K562 (cell line): Measurements from ENCODE around the gene AP5Z1. TPM values are rescaled to one million over a fixed set of nuclear protein-coding genes. Genes with fewer than 3 reads are reported as not detected.

Experiments
- ATAC-seq: fragments of 200-7000 bp; cut with Tn5 transposase; 3 replicates; pipeline ENCODE4 v1.9.1; 2020; ENCODE audit warnings: moderate library complexity
- BruUV-seq: library from RNA; stranded (reverse); fragments of 400-500 nt; replicated peaks from 2 replicates; lab custom pipeline; 2021; lab: Mats Ljungman, UMichigan
- CTCF ChIA-PET: fragments of 300-600 bp; formaldehyde crosslinking; extraction: SDS; loops from one replicate; lab custom pipeline; 2021; ENCODE audit warnings: low intra/inter-chr PET ratio; lab: Yijun Ruan, JAX
- POLR2A ChIA-PET: fragments of 300-600, 350-650 bp; sonication (Branson Sonifier 250); formaldehyde crosslinking; extraction: SDS; loops from one replicate; lab custom pipeline; 2021; ENCODE audit warnings: antibody characterized with exemption, inconsistent platforms; lab: Yijun Ruan, JAX
- DNase-seq, 4 experiments: peaks; one replicate each; pipeline versions ENCODE4 v3.0.0 to v3.0.0-alpha.2; 2011 to 2018; ENCODE audit warnings: low spot score in 3 of 4, mixed read lengths in 3 of 4; ENCODE audit errors: extremely low read depth in 1 of 4
- FAIRE-seq: peaks from 2 replicates; lab custom pipeline; 2011; peaks lifted over from hg19 to GRCh38; lab: Jason Lieb, UNC
- H2AFZ ChIP-seq: 2 replicates; pipeline ENCODE4 v1.6.0; 2011; ENCODE audit warnings: low read depth, low read length, control low read depth, inconsistent platforms
- H3K27ac ChIP-seq: fragments of 200-600 bp; 3 replicates; pipeline ENCODE4 v1.8.0; 2011; ENCODE audit warnings: low read depth, mild to moderate bottlenecking, control low read depth, inconsistent platforms, low read length, moderate library complexity, mixed read lengths; ENCODE audit errors: extremely low read depth
- H3K27me3 ChIP-seq, 2 experiments: fragments of 300-600 bp in 1 of 2; 2 replicates in 1 of 2; 3 replicates in 1 of 2; pipeline versions ENCODE4 v1.6.0 to v1.8.0; 2011; ENCODE audit warnings: inconsistent platforms in 2 of 2, low read length in 2 of 2, mild to moderate bottlenecking in 1 of 2, mixed read lengths in 1 of 2, moderate library complexity in 1 of 2; ENCODE audit not compliant: control insufficient read depth in 2 of 2, insufficient read depth in 2 of 2
- H3K36me3 ChIP-seq: fragments of 300-600 bp; 3 replicates; pipeline ENCODE4 v1.8.0; 2011; ENCODE audit warnings: mild to moderate bottlenecking, low read length, inconsistent platforms; ENCODE audit not compliant: control insufficient read depth, insufficient read depth
- H3K4me1 ChIP-seq, 2 experiments: fragments of 200-600 bp in 1 of 2; replicated peaks in 1 of 2; 2 replicates in 1 of 2; 3 replicates in 1 of 2; pipeline versions ENCODE4 v1.5.1 to v1.8.0; 2011; ENCODE audit warnings: inconsistent platforms in 2 of 2, low read length in 2 of 2, mild to moderate bottlenecking in 1 of 2, mixed read lengths in 1 of 2, moderate library complexity in 1 of 2; ENCODE audit not compliant: control insufficient read depth in 2 of 2, insufficient read depth in 2 of 2
- H3K4me2 ChIP-seq: 2 replicates; pipeline ENCODE4 v1.6.1; 2011; ENCODE audit warnings: low read length, control low read depth, inconsistent platforms, mixed read lengths; ENCODE audit not compliant: insufficient read depth
- H3K4me3 ChIP-seq: fragments of 200-600 bp; sonication (generic), shearing (Covaris generic); 2 replicates; pipeline ENCODE4 v1.5.1; 2016; ENCODE audit warnings: control low read depth, inconsistent platforms
- H3K79me2 ChIP-seq: fragments of 200-600 bp; 3 replicates; pipeline ENCODE4 v1.8.0; 2011; ENCODE audit warnings: low read length, inconsistent platforms; ENCODE audit not compliant: control insufficient read depth, insufficient read depth
- H3K9ac ChIP-seq, 2 experiments: 2 replicates each; pipeline versions ENCODE4 v1.6.0 to v1.6.1; 2011; ENCODE audit warnings: low read depth in 2 of 2, low read length in 2 of 2, control low read depth in 1 of 2, inconsistent platforms in 1 of 2, mild to moderate bottlenecking in 1 of 2, mixed read lengths in 1 of 2; ENCODE audit not compliant: insufficient read depth in 1 of 2
- H3K9me1 ChIP-seq: one replicate; pipeline ENCODE4 v1.6.0; 2011; ENCODE audit warnings: inconsistent platforms, mild to moderate bottlenecking, low read length, moderate library complexity; ENCODE audit not compliant: control insufficient read depth, insufficient read depth
- H3K9me3 ChIP-seq: replicated peaks from 2 replicates; pipeline ENCODE4 v1.5.1; 2011; ENCODE audit warnings: low read depth, low read length, inconsistent platforms; ENCODE audit not compliant: control insufficient read depth, insufficient read depth
- H4K20me1 ChIP-seq: replicated peaks from 2 replicates; pipeline ENCODE4 v1.6.1; 2011; ENCODE audit warnings: low read length, inconsistent platforms, mixed read lengths; ENCODE audit not compliant: control insufficient read depth, insufficient read depth
- CBFA2T2 ChIP-seq: fragments of 450-650 bp; conservative IDR thresholded peaks from 2 replicates; pipeline ENCODE4 v1.6.1; 2017; ENCODE audit warnings: mild to moderate bottlenecking
- CBFA2T3 ChIP-seq: fragments of 450-650 bp; IDR thresholded peaks from 2 replicates; pipeline ENCODE4 v1.6.1; 2017
- L3MBTL2 ChIP-seq: fragments of 450-650 bp; IDR thresholded peaks from 2 replicates; pipeline ENCODE4 v1.6.1; 2016; ENCODE audit warnings: mild to moderate bottlenecking, moderate library complexity
- LARP7 ChIP-seq: fragments of 450-650 bp; IDR thresholded peaks from 2 replicates; pipeline ENCODE4 v1.6.1; 2016
- WGBS: fragments of 100-300 bp; shearing (Covaris generic); methylation state at CpG from one replicate; pipeline ENCODE4 v1.1.6; 2016; ENCODE audit warnings: low coverage, mixed read lengths; ENCODE audit not compliant: insufficient coverage; ENCODE audit errors: missing lambda C conversion rate; 5-methylcytosine and 5-hydroxymethylcytosine counted together
- in situ Hi-C: fragments of 300-500 bp; cut with MboI; formaldehyde crosslinking; loops from 4 replicates; pipeline ENCODE4 v1.15.0; 2018; ENCODE audit warnings: inconsistent platforms, mixed read lengths
- intact Hi-C: fragments of 100-400 bp; cut with micrococcal nuclease; formaldehyde crosslinking; loops from 2 replicates; pipeline ENCODE4 v1.14.2; 2022
- polyA plus RNA-seq, 8 experiments: library from polyadenylated mRNA; depleted of rRNA in 4 of 8; stranded (reverse) in 5 of 8; unstranded in 3 of 8; fragments of >200 nt; fragmentation: Nextera tagmentation in 2 of 8; fragmentation: Illumina TruSeq in 1 of 8; extraction: Ambion mirVana in 2 of 8; extraction: Trizol in 1 of 8; gene quantifications; 2 replicates each; pipeline versions ENCODE4 v1.2.1 to v1.2.3, GENCODE V29; 2011 to 2014; ENCODE audit warnings: inconsistent platforms in 1 of 8, missing spikeins in 1 of 8
- total RNA-seq, 7 experiments: library from RNA; depleted of rRNA in 6 of 7; stranded (reverse); fragments of >200 nt in 6 of 7; fragmentation: Illumina TruSeq in 2 of 7; extraction: Trizol in 2 of 7; gene quantifications; 2 replicates each; pipeline versions ENCODE4 v1.2.1 to v1.2.3, GENCODE V29; 2011 to 2021; ENCODE audit warnings: low replicate concordance in 1 of 7
- TF ChIP-seq, protein P1 (sequence below): fragments of 250-450 bp; sonication (Bioruptor Pico); IDR thresholded peaks from 2 replicates; pipeline ENCODE4 v1.5.0; 2021; ENCODE audit warnings: mild to moderate bottlenecking, borderline replicate concordance
- TF ChIP-seq, protein P2 (sequence below): sonication (generic); formaldehyde crosslinking; IDR thresholded peaks from 2 replicates; pipeline ENCODE4 v1.8.0; 2022; ENCODE audit warnings: missing genetic modification reagents, mild to moderate bottlenecking, moderate library complexity, borderline replicate concordance

AP5Z1 gene
- total and polyA plus RNA-seq, 9 of the 15 experiments (the other 6 are each of a cell fraction or from before 2014, with no cell fraction given), result 0.06 to 31.1 (median 6.4) TPM

DNA sequence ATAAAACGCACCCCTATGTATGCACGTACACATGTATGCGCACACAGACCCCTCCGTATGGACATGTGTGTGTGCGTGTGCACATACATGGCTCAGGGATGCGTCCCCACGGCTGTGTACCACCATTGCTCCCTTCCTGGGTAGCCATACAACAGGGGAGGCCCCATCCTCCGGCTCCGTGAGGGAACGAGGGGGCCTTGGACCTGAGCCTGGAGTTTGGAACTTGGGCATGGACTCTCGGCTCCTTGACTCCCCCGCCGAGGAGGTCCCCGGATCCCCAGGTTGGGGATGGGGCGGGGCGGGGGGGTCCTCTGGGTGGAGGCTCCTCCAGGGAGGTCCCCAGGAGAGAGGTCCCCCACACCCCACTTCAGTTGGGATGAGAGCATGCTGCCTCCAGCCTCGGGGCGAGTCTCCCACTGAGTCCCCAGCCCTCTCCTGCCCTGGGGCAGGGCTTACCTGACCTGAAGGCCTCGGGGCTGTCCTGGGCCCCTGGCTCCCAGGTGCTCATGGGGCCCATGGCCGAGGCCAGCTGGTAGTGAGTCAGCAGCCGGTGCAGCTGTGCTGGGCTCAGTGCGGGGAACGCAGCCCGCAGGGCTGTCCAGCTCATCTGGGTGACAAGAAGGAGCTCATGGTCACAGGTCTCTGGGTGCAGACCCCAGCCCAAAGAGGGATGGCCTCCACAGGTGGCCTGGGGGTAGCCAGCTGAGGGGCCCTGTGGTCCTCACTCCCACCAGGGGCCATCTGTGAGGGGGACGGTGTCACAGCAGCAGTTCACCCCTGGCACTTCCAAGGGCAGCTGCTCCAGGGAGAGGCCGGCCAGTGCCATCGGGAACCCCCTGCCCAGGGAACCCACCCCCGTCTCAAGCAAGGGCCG, 29.9 kb downstream of the AP5Z1 start:
- ChIA-PET POLR2A (no interaction called here), CTCF (interaction anchor here (0.7 kb wide), 1 partner anchor 1719 kb away, joined by 3 read pairs; no protein-coding TSS in a partner anchor)
- Histone ChIP-seq H3K9me1 (no peaks in the 10 kb centered on the region), H3K4me2 (no peak overlapping the region), H3K79me2 (no peaks in the 10 kb centered on the region), H3K36me3 (no peaks in the 10 kb centered on the region), H2AFZ (no peak overlapping the region), H3K9me3 (no peaks in the 10 kb centered on the region), H3K27ac (no peak overlapping the region), H3K4me1 (peaks cover 0 to 33% of the 10 kb centered on the region in 2 experiments; a peak in 2 of 5 replicates), H3K27me3 (peaks cover 0 to 4% of the 10 kb centered on the region in 2 experiments; a peak in 2 of 5 replicates), H4K20me1 (0 out of 2 replicates have a peak, but pooled peaks cover 8% of the 10 kb centered on the region), H3K4me3 (no peak overlapping the region), H3K9ac (peak overlapping the region in 1 of 2 experiments; percentile 52; a peak in 1 of 4 replicates)
- TF ChIP-seq LARP7, result no peak
- TF ChIP-seq, protein P1, sequence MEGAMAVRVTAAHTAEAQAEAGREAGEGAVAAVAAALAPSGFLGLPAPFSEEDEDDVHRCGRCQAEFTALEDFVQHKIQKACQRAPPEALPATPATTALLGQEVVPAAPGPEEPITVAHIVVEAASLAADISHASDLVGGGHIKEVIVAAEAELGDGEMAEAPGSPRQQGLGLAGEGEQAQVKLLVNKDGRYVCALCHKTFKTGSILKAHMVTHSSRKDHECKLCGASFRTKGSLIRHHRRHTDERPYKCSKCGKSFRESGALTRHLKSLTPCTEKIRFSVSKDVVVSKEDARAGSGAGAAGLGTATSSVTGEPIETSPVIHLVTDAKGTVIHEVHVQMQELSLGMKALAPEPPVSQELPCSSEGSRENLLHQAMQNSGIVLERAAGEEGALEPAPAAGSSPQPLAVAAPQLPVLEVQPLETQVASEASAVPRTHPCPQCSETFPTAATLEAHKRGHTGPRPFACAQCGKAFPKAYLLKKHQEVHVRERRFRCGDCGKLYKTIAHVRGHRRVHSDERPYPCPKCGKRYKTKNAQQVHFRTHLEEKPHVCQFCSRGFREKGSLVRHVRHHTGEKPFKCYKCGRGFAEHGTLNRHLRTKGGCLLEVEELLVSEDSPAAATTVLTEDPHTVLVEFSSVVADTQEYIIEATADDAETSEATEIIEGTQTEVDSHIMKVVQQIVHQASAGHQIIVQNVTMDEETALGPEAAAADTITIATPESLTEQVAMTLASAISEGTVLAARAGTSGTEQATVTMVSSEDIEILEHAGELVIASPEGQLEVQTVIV, result no peak
- TF ChIP-seq CBFA2T2, result peak; percentile 54; the same call in 1 of the 2 replicates
- TF ChIP-seq CBFA2T3, result peak; percentile 36; the same call in 1 of the 2 replicates
- TF ChIP-seq, protein P2, sequence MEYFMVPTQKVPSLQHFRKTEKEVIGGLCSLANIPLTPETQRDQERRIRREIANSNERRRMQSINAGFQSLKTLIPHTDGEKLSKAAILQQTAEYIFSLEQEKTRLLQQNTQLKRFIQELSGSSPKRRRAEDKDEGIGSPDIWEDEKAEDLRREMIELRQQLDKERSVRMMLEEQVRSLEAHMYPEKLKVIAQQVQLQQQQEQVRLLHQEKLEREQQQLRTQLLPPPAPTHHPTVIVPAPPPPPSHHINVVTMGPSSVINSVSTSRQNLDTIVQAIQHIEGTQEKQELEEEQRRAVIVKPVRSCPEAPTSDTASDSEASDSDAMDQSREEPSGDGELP (CRISPR knock-in tag), result peak; percentile 67; the same call in 1 of the 2 replicates
- TF ChIP-seq L3MBTL2, result no peak
- in situ Hi-C loops, result no loop called here
- intact Hi-C loops, result no loop called here
- BruUV-seq, result no TSS peak
- peak; percentile 50; the same call in 2 of the 3 replicates for ATAC-seq
- WGBS, result 37% methylated on average over 21 of the region's 29 CpGs
- FAIRE-seq, result no peak
- no peak for DNase-seq
